GM19023 (cell line): ENCODE data around the gene SMIM43.
"Not testable (repeated sequence)": the region's sequence is repeated elsewhere in the genome, so short reads cannot be mapped to it uniquely, and the experiment has no call there.

Source experiments
- ATAC-seq: cut with Tn5 transposase; IDR thresholded peaks from one replicate; pipeline ENCODE4 v1.9.1; 2021; ENCODE audit warnings: mild to moderate bottlenecking, moderate library complexity; ENCODE audit not compliant: unreplicated experiment

Gene SMIM43

DNA sequence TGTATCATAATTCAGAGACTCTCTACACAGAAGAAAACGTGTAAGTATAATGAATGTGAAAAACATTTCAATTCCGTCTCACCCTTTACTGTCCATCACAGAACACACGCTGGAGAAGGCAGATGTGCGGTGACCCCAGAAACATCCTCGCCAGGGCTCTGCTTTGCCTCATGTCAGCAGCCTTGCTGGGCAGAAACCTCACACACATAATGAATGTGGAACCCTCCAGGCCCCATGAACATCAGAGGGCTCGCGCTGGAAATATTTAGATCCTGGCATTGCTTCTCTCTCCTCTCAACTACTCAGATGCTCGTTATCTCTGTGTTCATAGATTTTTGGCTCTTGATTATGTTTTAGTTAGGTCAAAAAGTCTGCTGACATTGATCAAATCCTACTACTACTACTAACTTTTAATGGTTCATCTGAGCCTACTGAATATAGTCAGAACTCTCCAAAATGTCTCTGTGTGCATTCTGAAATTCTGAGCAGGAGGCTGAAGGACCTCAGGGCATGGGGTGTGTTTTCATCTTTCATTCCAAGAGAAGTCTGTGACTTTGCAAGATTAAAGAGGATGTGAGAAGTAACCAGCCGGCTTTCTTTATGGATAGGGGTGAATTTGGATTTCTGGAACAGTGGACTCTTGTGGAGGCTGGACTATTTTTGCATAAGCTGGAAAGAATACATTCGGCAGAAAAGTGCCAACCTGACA lies 27.0 kb downstream of the SMIM43 start:
- ATAC-seq, result no peak

GRCh38 chr4:121736735-121737351 lies 28.1 kb downstream of the SMIM43 start:
- peak; percentile 50 for ATAC-seq

DNA sequence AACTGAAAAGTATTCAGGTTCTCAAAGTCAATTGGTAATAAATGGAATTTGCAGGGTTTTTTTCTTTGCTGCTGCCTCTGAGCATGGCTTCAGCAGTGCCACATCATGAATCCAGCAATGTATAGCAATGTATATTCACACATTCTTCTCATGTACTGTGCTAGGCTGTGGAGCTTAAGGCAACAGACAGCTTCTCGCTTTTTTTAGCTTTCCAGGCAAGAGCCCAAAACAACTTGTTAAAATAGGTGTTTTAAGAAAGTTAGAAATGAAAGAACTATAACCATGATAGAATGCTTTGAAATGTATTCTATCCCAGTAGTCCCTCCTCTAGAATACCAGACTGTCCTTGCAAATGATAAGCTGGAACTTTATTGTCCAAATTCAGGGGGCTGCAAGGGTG lies 30.4 kb downstream of the SMIM43 start:
- ATAC-seq, result no peak

- ATAC-seq, result no peak
These were observed 31.0 kb downstream of the SMIM43 start for GRCh38 chr4:121733942-121734341.

DNA sequence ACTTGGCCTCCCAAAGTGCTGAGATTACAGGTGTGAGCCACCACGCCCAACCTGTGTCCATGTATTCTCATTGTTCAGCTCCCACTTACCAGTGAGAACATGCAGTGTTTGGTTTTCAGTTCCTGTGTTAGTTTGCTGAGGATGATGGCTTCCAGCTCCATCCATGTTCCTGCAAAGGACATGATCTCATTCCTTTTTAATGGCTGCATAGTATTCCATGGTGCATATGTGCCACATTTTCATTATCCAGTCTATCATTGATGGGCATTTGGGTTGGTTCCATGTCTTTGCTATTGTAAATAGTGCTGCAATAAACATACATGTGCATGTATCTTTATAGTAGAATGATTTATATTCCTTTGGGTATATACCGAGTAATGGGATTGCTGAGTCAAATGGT lies 35.2 kb downstream of the SMIM43 start:
- ATAC-seq, result not testable (repeated sequence)

DNA sequence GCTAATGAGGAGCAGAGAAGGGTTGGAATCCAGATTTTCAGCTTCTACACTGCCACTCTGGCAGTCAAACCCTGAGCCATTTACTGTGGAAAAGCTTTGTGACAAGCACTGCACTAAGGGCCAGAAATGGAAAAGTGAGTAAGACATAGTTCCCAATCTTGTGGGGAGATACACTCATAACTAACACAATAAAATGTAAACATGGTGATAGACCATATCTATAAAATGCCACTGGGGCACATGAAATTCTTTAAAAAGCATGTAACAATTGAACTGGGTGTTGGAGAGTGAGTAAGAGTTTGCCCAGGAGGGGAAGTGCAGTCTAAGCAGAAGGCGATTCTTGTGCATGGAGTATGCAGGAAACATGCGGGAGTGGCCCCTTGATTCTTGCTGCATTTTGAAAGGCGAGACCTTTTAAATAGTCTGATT lies 36.2 kb downstream of the SMIM43 start:
- no peak for ATAC-seq

DNA sequence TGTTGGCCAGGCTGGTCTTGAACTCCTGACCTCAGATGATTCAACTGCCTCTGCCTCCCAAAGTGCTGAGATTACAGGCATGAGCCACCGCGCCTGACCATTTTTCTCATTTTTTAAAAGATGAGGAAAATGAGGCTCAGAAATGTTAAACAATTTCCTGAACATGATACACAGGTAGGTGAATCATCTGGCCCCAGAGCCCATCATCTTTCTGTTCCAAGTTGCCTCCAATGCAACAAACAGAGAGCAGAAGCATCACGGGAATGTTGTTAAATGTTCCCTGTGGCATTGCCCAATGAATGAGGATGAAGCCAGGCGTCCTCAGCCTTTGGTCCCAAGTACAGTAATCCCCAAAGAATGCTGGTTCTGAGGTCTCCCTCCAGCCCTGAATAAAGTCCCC lies 36.9 kb downstream of the SMIM43 start:
- no peak for ATAC-seq

DNA sequence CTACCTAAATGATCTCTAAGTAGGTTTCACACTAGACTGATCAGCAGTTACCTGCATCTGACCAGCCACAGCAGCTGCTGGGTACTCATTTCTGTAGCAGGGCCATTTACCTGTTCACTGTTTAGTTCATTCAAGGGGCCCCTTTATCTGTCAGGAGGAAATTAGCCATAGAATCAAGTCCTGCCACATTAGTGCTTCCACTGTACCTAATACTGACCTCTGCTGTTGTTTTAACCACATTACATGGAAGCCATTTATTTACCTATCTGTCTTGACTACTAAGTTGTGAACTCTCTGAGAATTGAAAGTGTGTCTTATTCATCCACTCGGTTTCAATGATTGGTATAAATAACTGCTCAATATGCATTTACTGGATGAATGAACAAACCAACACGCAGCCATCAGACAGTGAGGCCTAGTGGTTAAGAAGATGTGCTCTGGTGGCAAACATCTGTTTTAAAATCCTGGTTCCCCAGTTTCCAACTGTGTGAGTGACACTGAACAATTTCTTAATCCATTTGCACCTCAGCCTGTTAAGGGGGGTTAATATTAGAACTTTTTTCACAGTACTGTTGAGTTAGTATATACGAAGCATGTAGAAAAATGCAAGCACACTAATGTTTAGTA lies 38.2 kb downstream of the SMIM43 start:
- peak; percentile 94 for ATAC-seq

DNA sequence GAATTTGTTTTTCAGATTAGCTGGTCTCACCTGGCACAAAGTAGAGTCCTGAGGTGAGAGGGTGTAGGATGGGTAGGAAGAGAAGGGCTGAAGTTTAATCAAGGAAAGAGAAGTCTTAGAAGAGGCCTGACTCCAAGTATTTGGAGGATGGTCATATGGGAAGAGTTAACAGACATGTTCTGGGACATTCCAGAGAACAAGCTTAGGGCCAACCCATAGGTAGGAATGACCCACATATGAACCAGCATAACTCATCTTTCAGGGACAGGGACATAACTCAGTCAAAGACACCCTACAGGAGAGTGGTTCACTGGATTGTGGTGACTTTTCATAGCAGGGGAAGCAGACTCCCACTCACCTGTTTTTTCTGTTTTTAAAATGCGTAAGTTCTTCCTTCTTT lies 40.3 kb downstream of the SMIM43 start:
- ATAC-seq, result no peak

GRCh38 chr4:121721700-121722099 lies 43.3 kb downstream of the SMIM43 start:
- ATAC-seq, result no peak

DNA sequence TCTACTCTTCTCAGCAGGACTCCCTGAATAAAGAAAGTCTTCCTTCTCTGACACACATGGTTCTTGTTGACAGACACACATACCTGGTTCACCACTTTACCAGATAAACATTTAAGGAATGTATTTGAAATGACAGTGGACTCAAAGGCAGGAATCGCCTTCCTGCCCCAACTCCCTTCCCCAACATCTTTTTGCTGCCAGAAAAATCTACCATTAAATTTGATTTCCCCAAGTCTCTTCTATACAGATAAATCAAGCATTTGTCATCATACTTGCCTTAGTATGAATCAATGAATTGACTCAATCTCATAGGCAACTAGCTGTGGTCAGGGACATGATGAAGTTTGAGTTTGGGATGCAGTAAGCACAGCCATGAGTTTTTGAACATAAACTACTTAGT lies 44.9 kb downstream of the SMIM43 start:
- ATAC-seq, result no peak

- no peak for ATAC-seq
These were observed 47.2 kb downstream of the SMIM43 start for GRCh38 chr4:121717680-121718237.

GRCh38 chr4:121714548-121714947 lies 50.4 kb downstream of the SMIM43 start:
- ATAC-seq, result no peak

GRCh38 chr4:121712783-121713182 lies 52.2 kb downstream of the SMIM43 start:
- ATAC-seq, result no peak

- peak; percentile 2 for ATAC-seq
These were observed 52.8 kb downstream of the SMIM43 start for GRCh38 chr4:121712001-121712651.

DNA sequence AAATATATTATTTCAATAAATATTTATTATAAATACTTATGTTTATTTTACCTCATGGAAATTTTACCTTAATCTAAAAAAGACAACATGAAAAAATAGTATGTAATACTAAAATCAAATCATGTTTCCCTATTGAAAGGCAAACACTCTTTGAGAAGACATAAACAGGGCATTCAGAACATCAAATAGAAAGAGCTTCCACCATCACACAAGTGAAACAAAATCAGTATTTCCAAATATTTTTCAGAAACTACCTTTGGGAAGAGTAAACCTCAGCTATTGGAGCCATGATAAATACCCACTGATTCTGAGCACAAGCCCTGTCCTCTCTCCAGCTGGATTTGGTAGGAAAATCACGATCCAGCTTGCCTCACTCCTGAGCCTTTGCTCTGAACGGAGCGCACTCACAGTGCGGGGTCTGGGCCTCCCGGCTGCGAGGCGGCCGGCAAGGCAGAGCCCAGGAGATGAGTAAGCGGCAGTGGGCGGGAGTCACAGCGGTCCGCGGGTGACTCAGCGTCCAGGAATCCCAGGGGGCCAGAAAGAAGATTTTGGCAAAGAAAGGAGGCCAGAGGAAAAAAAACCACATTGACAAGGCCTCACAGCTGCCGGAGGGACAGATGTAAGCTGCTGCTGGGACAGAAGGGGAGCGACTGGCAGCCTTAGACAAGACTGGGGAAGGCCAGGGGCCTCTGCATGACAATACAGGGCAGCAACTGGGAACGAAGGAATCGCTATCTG lies 53.5 kb downstream of the SMIM43 start:
- ATAC-seq, result peak; percentile 97

DNA sequence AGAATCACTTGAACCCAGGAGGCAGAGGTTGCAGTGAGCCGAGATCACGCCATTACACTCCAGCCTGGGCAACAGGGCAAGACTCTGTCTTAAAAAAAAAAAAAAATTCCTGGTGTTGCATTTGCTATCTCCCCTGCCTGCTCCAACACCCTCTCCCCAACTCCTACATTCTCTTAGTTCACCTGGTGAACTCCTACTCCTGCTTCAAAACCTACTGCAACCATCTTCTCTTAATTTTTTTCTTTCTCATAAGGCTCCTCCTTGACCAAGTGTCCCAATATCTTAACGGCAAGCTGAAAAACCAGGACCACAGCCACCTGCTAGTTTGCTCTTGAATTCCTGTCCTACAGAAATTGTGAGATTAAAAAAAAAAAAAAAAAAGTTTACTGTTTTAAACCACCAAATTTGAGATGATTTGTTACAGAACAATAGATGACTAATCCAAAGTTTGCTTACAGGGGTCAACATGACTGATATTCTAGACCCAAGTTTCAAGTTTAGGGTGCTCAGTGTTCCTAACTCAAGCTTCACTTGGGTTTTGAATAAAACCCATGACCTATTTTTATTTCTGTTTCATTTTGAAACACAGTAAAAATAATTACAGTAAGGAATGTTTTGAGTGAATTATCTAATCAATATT lies 55.1 kb downstream of the SMIM43 start:
- no peak for ATAC-seq
